ENCODE measurements around the gene CBY1. TPM values are rescaled to one million over a fixed set of nuclear protein-coding genes. Genes with fewer than 3 reads are reported as not detected.

CBY1 gene
- total RNA-seq, 2 donors from 2014 or later: 40.7 to 60.9 TPM

GRCh38 chr22:38632528-38632927 lies 23.9 kb upstream of the CBY1 start:
- Histone ChIP-seq H3K27me3 (ENCODE audit: control insufficient read depth, insufficient read depth, low read length, poor library complexity, severe bottlenecking) (no peaks in the 10 kb centered on the region), H3K9me3 (ENCODE audit: control insufficient read depth, low read length) (no peaks in the 10 kb centered on the region), H3K27ac (ENCODE audit: low read depth, low read length) (no peak overlapping the region), H3K4me1 (ENCODE audit: control insufficient read depth, insufficient read depth, low read length) (peaks cover 2% of the 10 kb centered on the region), H3K36me3 (ENCODE audit: control insufficient read depth, insufficient read depth, low read length) (peaks cover 29% of the 10 kb centered on the region), H3K4me3 (ENCODE audit: low read length) (no peak overlapping the region), H3K9ac (ENCODE audit: extremely low read depth, low read length, poor library complexity, severe bottlenecking) (no peak overlapping the region)
- no peak overlapping the region for H3K4me3 Mint-ChIP-seq
- no peak for TF ChIP-seq CTCF (conservative IDR thresholded peaks at IDR 0.05)
- no peak overlapping the region for H3K27ac Mint-ChIP-seq
- peaks cover 14% of the 10 kb centered on the region for H3K4me1 Mint-ChIP-seq
- 80 to 100% methylated on average over 2 to 3 of the region's 3 CpGs for WGBS, 2 experiments (ENCODE audit: insufficient coverage in 1 of 2, insufficient read length in 1 of 2)
- H3K36me3 Mint-ChIP-seq (ENCODE audit: low read depth): peaks cover 50% of the 10 kb centered on the region
- DNase-seq: no peak
- no peaks in the 10 kb centered on the region for H3K27me3 Mint-ChIP-seq (ENCODE audit: insufficient read depth)
- H3K9me3 Mint-ChIP-seq: no peaks in the 10 kb centered on the region

GRCh38 chr22:38638216-38638615 lies 18.2 kb upstream of the CBY1 start:
- DNase-seq: no peak
- H3K36me3 ChIP-seq (ENCODE audit: control insufficient read depth, insufficient read depth, low read length): peaks cover 53% of the 10 kb centered on the region
- 93 to 100% methylated on average over 2 of the region's 2 CpGs for WGBS, 2 experiments (ENCODE audit: insufficient coverage in 1 of 2, insufficient read length in 1 of 2)
- no peak overlapping the region for H3K27ac ChIP-seq (ENCODE audit: low read depth, low read length)
- peaks cover 49% of the 10 kb centered on the region for H3K36me3 Mint-ChIP-seq (ENCODE audit: low read depth)
- no peaks in the 10 kb centered on the region for H3K4me1 Mint-ChIP-seq
- H3K27me3 ChIP-seq (ENCODE audit: control insufficient read depth, insufficient read depth, low read length, poor library complexity, severe bottlenecking): no peaks in the 10 kb centered on the region
- H3K9me3 Mint-ChIP-seq: no peaks in the 10 kb centered on the region
- H3K27ac Mint-ChIP-seq: no peak overlapping the region
- H3K4me3 Mint-ChIP-seq: no peak overlapping the region
- TF ChIP-seq CTCF (conservative IDR thresholded peaks at IDR 0.05): no peak
- H3K4me3 ChIP-seq (ENCODE audit: low read length): no peak overlapping the region
- no peaks in the 10 kb centered on the region for H3K27me3 Mint-ChIP-seq (ENCODE audit: insufficient read depth)
- no peak overlapping the region for H3K9ac ChIP-seq (ENCODE audit: extremely low read depth, low read length, poor library complexity, severe bottlenecking)
- H3K9me3 ChIP-seq (ENCODE audit: control insufficient read depth, low read length): no peaks in the 10 kb centered on the region
- H3K4me1 ChIP-seq (ENCODE audit: control insufficient read depth, insufficient read depth, low read length): no peaks in the 10 kb centered on the region

GRCh38 chr22:38638728-38639127 lies 17.7 kb upstream of the CBY1 start:
- Histone ChIP-seq H3K9me3 (ENCODE audit: control insufficient read depth, low read length) (no peaks in the 10 kb centered on the region), H3K9ac (ENCODE audit: extremely low read depth, low read length, poor library complexity, severe bottlenecking) (no peak overlapping the region), H3K27ac (ENCODE audit: low read depth, low read length) (no peak overlapping the region), H3K36me3 (ENCODE audit: control insufficient read depth, insufficient read depth, low read length) (peaks cover 53% of the 10 kb centered on the region), H3K27me3 (ENCODE audit: control insufficient read depth, insufficient read depth, low read length, poor library complexity, severe bottlenecking) (no peaks in the 10 kb centered on the region), H3K4me1 (ENCODE audit: control insufficient read depth, insufficient read depth, low read length) (no peaks in the 10 kb centered on the region), H3K4me3 (ENCODE audit: low read length) (no peak overlapping the region)
- Mint-ChIP-seq H3K9me3 (no peaks in the 10 kb centered on the region), H3K27me3 (ENCODE audit: insufficient read depth) (no peaks in the 10 kb centered on the region), H3K4me1 (no peaks in the 10 kb centered on the region), H3K36me3 (ENCODE audit: low read depth) (peaks cover 51% of the 10 kb centered on the region), H3K4me3 (no peak overlapping the region), H3K27ac (no peak overlapping the region)
- no peak for DNase-seq
- TF ChIP-seq CTCF (conservative IDR thresholded peaks at IDR 0.05): no peak
- WGBS, 2 experiments (ENCODE audit: insufficient coverage in 1 of 2, insufficient read length in 1 of 2): 89 to 90% methylated on average over 3 of the region's 3 CpGs
